ENCODE measurements around the gene GNA15. TPM values are rescaled to one million over a fixed set of nuclear protein-coding genes. Genes with fewer than 3 reads are reported as not detected.

Gene GNA15
- total RNA-seq, 1 donor from 2014 or later = 1.0 TPM

GRCh38 chr19:3206216-3206953 lies 70.6 kb downstream of the GNA15 start:
- ATAC-seq (no peak), DNase-seq (ENCODE audit: low spot score) (no peak)

GRCh38 chr19:3207461-3208242 lies 71.8 kb downstream of the GNA15 start:
- DNase-seq (ENCODE audit: low spot score) = no peak
- no peak for ATAC-seq

GRCh38 chr19:3208317-3209207 lies 72.7 kb downstream of the GNA15 start:
- ATAC-seq (no peak), DNase-seq (ENCODE audit: low spot score) (no peak)

- DNase-seq (ENCODE audit: low spot score) (no peak), ATAC-seq (peak; percentile 83)
These were observed 74.6 kb downstream of the GNA15 start for GRCh38 chr19:3210347-3211017.

DNA sequence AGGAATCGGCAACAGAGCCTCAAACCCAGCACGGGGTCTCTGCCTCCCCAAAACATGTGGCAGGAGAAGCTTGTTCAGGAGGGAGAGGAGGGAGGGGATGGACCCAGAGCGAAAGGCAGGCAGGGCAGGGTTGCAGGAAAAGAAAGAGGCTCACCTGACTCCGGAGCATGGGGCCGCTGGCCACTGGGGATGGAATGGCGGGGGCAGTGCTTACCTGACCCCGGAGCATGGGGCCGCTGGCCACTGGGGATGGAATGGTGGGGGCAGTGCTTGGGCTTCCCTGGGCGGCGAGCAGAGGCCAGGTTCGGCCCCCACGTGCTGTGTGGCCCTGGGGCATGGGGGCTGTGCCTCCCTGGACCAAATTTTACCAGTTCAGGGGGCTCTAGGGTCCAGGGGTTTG lies 75.4 kb downstream of the GNA15 start:
- no peak for ATAC-seq

GRCh38 chr19:3213159-3213558 lies 77.3 kb downstream of the GNA15 start:
- no peak for DNase-seq (ENCODE audit: low spot score)

More for the DNA sequence above, 75.4 kb downstream of the GNA15 start:
- DNase-seq (ENCODE audit: low spot score) = no peak

More at GRCh38 chr19:3213159-3213558, 77.3 kb downstream of the GNA15 start:
- ATAC-seq = no peak

Other genes with a start within 250 kb of the GNA15 start
- 1.2 TPM for gene ZNF57, start 235.1 kb upstream of the GNA15 start, total RNA-seq
- 1.4 TPM for gene ZNF77, start 191.1 kb upstream of the GNA15 start, total RNA-seq
- gene TLE6, start 158.5 kb upstream of the GNA15 start, total RNA-seq = 3.6 TPM
- gene TLE2, start 106.8 kb upstream of the GNA15 start, total RNA-seq = 12.8 TPM
- gene TLE5, start 73.5 kb upstream of the GNA15 start, total RNA-seq = 153 TPM
- 22.8 TPM for gene GNA11, start 41.7 kb upstream of the GNA15 start, total RNA-seq
- 0.70 TPM for gene S1PR4, start 42.7 kb downstream of the GNA15 start, total RNA-seq
- 40.7 TPM for gene NCLN, start 49.9 kb downstream of the GNA15 start, total RNA-seq
- gene CELF5, start 88.6 kb downstream of the GNA15 start, total RNA-seq = 0.18 TPM
- 203 TPM for gene NFIC, start 230.6 kb downstream of the GNA15 start, total RNA-seq

All from left lobe of liver (tissue), 2 donors.